WTC11 (cell line): Measurements from ENCODE around the gene SLA2. TPM values are rescaled to one million over a fixed set of nuclear protein-coding genes. Genes with fewer than 3 reads are reported as not detected.

ENCODE experiments used
- ATAC-seq: fragments of 200-7000 bp; cut with Tn5 transposase; 2 replicates; pipeline ENCODE4 v1.10.0; 2021; ENCODE audit warnings: mild to moderate bottlenecking, moderate library complexity
- CTCF ChIA-PET: fragments of 300-600 bp; sonication (Branson Sonifier 250); formaldehyde crosslinking; loops from one replicate; lab custom pipeline; 2021; ENCODE audit warnings: antibody characterized with exemption; lab: Charles Lee
- POLR2A ChIA-PET: fragments of 350-600 bp; sonication (Branson Sonifier 250); formaldehyde crosslinking; loops from one replicate; lab custom pipeline; 2021; ENCODE audit warnings: antibody characterized with exemption; lab: Charles Lee
- DNase-seq: peaks from one replicate; pipeline ENCODE4 v3.0.0; 2021; ENCODE audit warnings: low spot score
- H3K27ac Mint-ChIP-seq: 2 replicates; pipeline ENCODE4 v1.8.0; 2021; ENCODE audit warnings: mixed read lengths
- H3K27me3 Mint-ChIP-seq: 2 replicates; pipeline ENCODE4 v1.8.0; 2021; ENCODE audit warnings: low read depth, mild to moderate bottlenecking, moderate library complexity, mixed read lengths
- H3K36me3 Mint-ChIP-seq: 2 replicates; pipeline ENCODE4 v1.8.0; 2021; ENCODE audit warnings: mixed read lengths
- H3K4me1 Mint-ChIP-seq: 2 replicates; pipeline ENCODE4 v1.8.0; 2022; ENCODE audit warnings: mixed read lengths
- H3K4me3 Mint-ChIP-seq: 2 replicates; pipeline ENCODE4 v1.8.0; 2021; ENCODE audit warnings: mild to moderate bottlenecking, moderate library complexity, mixed read lengths
- H3K9me3 Mint-ChIP-seq: 2 replicates; pipeline ENCODE4 v1.8.0; 2021; ENCODE audit warnings: mixed read lengths
- CREM ChIP-seq: sonication (generic); formaldehyde crosslinking; IDR thresholded peaks from 2 replicates; pipeline ENCODE4 v1.8.1; 2022; ENCODE audit warnings: mild to moderate bottlenecking, missing genetic modification reagents, moderate library complexity
- ELF4 ChIP-seq: sonication (generic); formaldehyde crosslinking; IDR thresholded peaks from 2 replicates; pipeline ENCODE4 v1.8.1; 2022; ENCODE audit warnings: low read depth, mild to moderate bottlenecking, moderate library complexity, missing genetic modification reagents
- ETV6 ChIP-seq: sonication (generic); formaldehyde crosslinking; IDR thresholded peaks from 2 replicates; pipeline ENCODE4 v1.8.1; 2022; ENCODE audit warnings: mild to moderate bottlenecking, missing genetic modification reagents
- FOXK1 ChIP-seq: sonication (generic); formaldehyde crosslinking; IDR thresholded peaks from 2 replicates; pipeline ENCODE4 v1.8.0; 2022; ENCODE audit warnings: mild to moderate bottlenecking, moderate library complexity, missing genetic modification reagents
- FOXP1 ChIP-seq: sonication (generic); formaldehyde crosslinking; IDR thresholded peaks from 2 replicates; pipeline ENCODE4 v1.8.0; 2022; ENCODE audit warnings: missing genetic modification reagents, mild to moderate bottlenecking, moderate library complexity, borderline replicate concordance
- GRHL2 ChIP-seq: fragments of 250-450 bp; sonication (Bioruptor Pico); IDR thresholded peaks from 2 replicates; pipeline ENCODE4 v1.8.0; 2022; ENCODE audit warnings: mild to moderate bottlenecking, moderate library complexity; ENCODE audit not compliant: insufficient replicate concordance, severe bottlenecking
- GTF2I ChIP-seq: fragments of 250-450 bp; sonication (Bioruptor Pico); conservative IDR thresholded peaks from 2 replicates; pipeline ENCODE4 v1.4.0; 2021; ENCODE audit warnings: mild to moderate bottlenecking
- HMGA2 ChIP-seq: fragments of 250-450 bp; sonication (Bioruptor Pico); IDR thresholded peaks from 2 replicates; pipeline ENCODE4 v1.4.0; 2021; ENCODE audit warnings: mild to moderate bottlenecking, moderate library complexity
- KAT7 ChIP-seq: sonication (generic); formaldehyde crosslinking; IDR thresholded peaks from 2 replicates; pipeline ENCODE4 v1.8.1; 2023; ENCODE audit warnings: missing genetic modification reagents, mild to moderate bottlenecking, borderline replicate concordance
- NFATC4 ChIP-seq: fragments of 250-450 bp; sonication (Bioruptor Pico); IDR thresholded peaks from 2 replicates; pipeline ENCODE4 v1.9.0; 2021; ENCODE audit warnings: mild to moderate bottlenecking
- NFE2L1 ChIP-seq: sonication (generic); formaldehyde crosslinking; IDR thresholded peaks from 2 replicates; pipeline ENCODE4 v1.8.1; 2023; ENCODE audit warnings: missing genetic modification reagents
- NFYB ChIP-seq: sonication (generic); formaldehyde crosslinking; conservative IDR thresholded peaks from 2 replicates; pipeline ENCODE4 v1.8.0; 2022; ENCODE audit warnings: low read depth, missing genetic modification reagents
- RORB ChIP-seq: fragments of 250-450 bp; sonication (Bioruptor Pico); IDR thresholded peaks from 2 replicates; pipeline ENCODE4 v1.9.0; 2021; ENCODE audit warnings: mild to moderate bottlenecking
- SOX15 ChIP-seq: fragments of 250-450 bp; sonication (Bioruptor Pico); IDR thresholded peaks from 2 replicates; pipeline ENCODE4 v1.9.0; 2021; ENCODE audit warnings: mild to moderate bottlenecking
- SP1 ChIP-seq: sonication (generic); formaldehyde crosslinking; conservative IDR thresholded peaks from 2 replicates; pipeline ENCODE4 v1.8.1; 2022; ENCODE audit warnings: missing genetic modification reagents
- TEAD1 ChIP-seq: sonication (generic); formaldehyde crosslinking; IDR thresholded peaks from 2 replicates; pipeline ENCODE4 v1.8.0; 2022; ENCODE audit warnings: mild to moderate bottlenecking, missing genetic modification reagents
- ZBTB21 ChIP-seq: sonication (generic); formaldehyde crosslinking; IDR thresholded peaks from 2 replicates; pipeline ENCODE4 v1.8.1; 2023; ENCODE audit warnings: mild to moderate bottlenecking, missing genetic modification reagents, borderline replicate concordance
- ZNF219 ChIP-seq: sonication (generic); formaldehyde crosslinking; IDR thresholded peaks from 2 replicates; pipeline ENCODE4 v1.8.0; 2023; ENCODE audit warnings: missing genetic modification reagents, mild to moderate bottlenecking, borderline replicate concordance
- ZNF416 ChIP-seq: fragments of 250-450 bp; sonication (Bioruptor Pico); IDR thresholded peaks from 2 replicates; pipeline ENCODE4 v1.9.0; 2021; ENCODE audit warnings: mild to moderate bottlenecking, inconsistent platforms
- ZNF423 ChIP-seq: fragments of 250-450 bp; sonication (Bioruptor Pico); IDR thresholded peaks from 2 replicates; pipeline ENCODE4 v2.1.2; 2022; ENCODE audit warnings: mild to moderate bottlenecking, moderate library complexity
- total RNA-seq: library from RNA; stranded (reverse); gene quantifications from 3 replicates; pipeline ENCODE4 v1.2.3, GENCODE V29; 2021
- TF ChIP-seq, protein P1 (sequence below): sonication (generic); formaldehyde crosslinking; IDR thresholded peaks from 2 replicates; pipeline ENCODE4 v1.8.1; 2022; ENCODE audit warnings: missing genetic modification reagents, borderline replicate concordance
- TF ChIP-seq, protein P2 (sequence below): fragments of 250-450 bp; sonication (Bioruptor Pico); IDR thresholded peaks from 2 replicates; pipeline ENCODE4 v1.9.0; 2021; ENCODE audit warnings: mild to moderate bottlenecking
- TF ChIP-seq, protein P3 (sequence below): sonication (generic); formaldehyde crosslinking; IDR thresholded peaks from 2 replicates; pipeline ENCODE4 v1.8.0; 2023; ENCODE audit warnings: missing genetic modification reagents
- TF ChIP-seq, protein P4 (sequence below): sonication (generic); formaldehyde crosslinking; IDR thresholded peaks from 2 replicates; pipeline ENCODE4 v1.8.0; 2022; ENCODE audit warnings: mild to moderate bottlenecking, missing genetic modification reagents
- TF ChIP-seq, protein P5 (sequence below): sonication (generic); formaldehyde crosslinking; IDR thresholded peaks from 2 replicates; pipeline ENCODE4 v1.8.1; 2023; ENCODE audit warnings: mild to moderate bottlenecking, missing genetic modification reagents
- TF ChIP-seq, protein P6 (sequence below): sonication (generic); formaldehyde crosslinking; IDR thresholded peaks from 2 replicates; pipeline ENCODE4 v1.8.0; 2022; ENCODE audit warnings: mild to moderate bottlenecking, missing genetic modification reagents

SLA2 gene
- total RNA-seq, 1 experiment from 2014 or later = 0.17 TPM

DNA sequence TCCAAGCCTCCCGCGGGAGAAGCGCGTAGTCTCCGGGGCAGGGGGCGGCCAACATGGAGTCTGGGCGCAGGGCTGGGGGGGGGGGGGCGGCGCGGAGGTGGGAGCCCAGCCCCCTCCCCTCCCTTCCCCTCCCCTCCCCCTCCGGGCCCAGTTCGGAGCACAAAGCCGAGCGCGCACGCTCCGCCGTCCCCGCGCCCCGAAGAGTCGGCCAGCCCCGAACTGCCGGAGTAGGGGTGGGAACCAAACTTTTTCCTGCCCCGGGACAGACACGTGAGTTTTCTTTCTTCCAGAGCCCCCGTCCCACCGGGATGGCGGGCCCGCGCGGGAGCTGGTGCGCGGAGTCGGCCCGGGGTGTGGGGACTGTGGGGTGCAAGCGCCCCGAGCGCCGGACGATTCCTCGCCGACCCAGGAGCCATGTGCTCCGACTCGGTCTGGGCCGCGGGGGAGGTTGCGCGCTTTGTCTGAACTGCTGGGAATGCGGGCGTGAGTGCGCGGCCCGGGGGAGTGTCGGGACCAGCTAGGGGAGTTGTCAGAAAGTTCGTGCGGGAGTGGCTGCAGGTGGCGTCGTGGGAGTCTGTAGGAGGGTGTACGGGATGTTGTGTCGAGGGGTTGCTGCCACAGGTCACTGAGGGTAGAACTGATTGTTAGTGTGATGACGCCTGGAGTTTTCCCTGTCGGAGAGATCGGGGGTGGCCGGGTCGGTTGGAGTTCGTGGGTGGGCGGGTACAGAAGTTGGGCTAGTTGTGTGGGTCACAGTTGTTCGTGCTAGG is 71.4 kb downstream of the SLA2 start (continued):
- TF ChIP-seq, protein P1, sequence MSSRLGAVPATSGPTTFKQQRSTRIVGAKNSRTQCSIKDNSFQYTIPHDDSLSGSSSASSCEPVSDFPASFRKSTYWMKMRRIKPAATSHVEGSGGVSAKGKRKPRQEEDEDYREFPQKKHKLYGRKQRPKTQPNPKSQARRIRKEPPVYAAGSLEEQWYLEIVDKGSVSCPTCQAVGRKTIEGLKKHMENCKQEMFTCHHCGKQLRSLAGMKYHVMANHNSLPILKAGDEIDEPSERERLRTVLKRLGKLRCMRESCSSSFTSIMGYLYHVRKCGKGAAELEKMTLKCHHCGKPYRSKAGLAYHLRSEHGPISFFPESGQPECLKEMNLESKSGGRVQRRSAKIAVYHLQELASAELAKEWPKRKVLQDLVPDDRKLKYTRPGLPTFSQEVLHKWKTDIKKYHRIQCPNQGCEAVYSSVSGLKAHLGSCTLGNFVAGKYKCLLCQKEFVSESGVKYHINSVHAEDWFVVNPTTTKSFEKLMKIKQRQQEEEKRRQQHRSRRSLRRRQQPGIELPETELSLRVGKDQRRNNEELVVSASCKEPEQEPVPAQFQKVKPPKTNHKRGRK (CRISPR knock-in tag) = no peak
- no peak for TF ChIP-seq NFATC4
- no peak for TF ChIP-seq RORB (CRISPR knock-in tag)
- TF ChIP-seq ZNF219 (CRISPR knock-in tag) = no peak
- no peak for TF ChIP-seq SOX15 (CRISPR knock-in tag)
- TF ChIP-seq, protein P2, sequence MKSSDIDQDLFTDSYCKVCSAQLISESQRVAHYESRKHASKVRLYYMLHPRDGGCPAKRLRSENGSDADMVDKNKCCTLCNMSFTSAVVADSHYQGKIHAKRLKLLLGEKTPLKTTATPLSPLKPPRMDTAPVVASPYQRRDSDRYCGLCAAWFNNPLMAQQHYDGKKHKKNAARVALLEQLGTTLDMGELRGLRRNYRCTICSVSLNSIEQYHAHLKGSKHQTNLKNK (CRISPR knock-in tag) = no peak
- TF ChIP-seq, protein P3, sequence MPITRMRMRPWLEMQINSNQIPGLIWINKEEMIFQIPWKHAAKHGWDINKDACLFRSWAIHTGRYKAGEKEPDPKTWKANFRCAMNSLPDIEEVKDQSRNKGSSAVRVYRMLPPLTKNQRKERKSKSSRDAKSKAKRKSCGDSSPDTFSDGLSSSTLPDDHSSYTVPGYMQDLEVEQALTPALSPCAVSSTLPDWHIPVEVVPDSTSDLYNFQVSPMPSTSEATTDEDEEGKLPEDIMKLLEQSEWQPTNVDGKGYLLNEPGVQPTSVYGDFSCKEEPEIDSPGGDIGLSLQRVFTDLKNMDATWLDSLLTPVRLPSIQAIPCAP (CRISPR knock-in tag) = peak; percentile 16; the same call in 1 of the 2 replicates
- 0 out of 2 replicates have a peak, but pooled peaks have one; percentile 20 for TF ChIP-seq NFYB (CRISPR knock-in tag)
- TF ChIP-seq GTF2I (CRISPR knock-in tag) = no peak
- TF ChIP-seq TEAD1 (CRISPR knock-in tag) = no peak

DNA sequence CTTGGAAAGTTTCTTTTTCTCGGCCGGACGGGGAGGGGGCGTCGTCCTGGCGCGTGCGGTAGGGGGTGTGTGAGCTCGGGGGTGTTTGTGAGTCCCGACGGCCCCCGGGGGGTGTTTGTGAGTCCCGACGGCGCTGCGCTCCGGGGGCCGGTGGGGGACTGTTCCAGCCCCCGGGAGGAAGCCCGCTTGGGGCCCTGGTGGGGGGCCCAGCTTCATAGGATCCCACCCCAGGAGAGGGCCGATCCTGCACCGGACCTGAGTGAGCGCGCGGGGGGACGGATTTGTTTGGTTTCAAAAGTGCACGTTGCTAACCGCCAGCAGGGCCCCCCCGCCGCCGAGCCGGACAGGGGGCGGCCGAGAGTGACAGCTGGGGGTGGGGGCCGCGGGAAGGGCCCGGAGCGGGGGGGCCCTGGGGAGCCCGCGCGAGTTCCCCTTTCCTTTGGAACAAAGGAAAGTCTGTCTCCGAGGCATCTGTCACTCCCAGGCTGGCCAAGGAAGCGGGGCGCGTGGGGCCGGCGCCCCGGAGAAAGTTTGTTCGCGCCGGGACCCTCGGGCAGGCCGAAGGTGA is 72.1 kb downstream of the SLA2 start:
- Mint-ChIP-seq H3K27ac (no peak overlapping the region), H3K36me3 (peaks cover 12% of the 10 kb centered on the region), H3K4me1 (peaks cover 59% of the 10 kb centered on the region), H3K27me3 (no peaks in the 10 kb centered on the region), H3K9me3 (no peaks in the 10 kb centered on the region), H3K4me3 (peak overlapping the region; percentile 86)
- peak; percentile 0; the same call in 1 of the 2 replicates for ATAC-seq
- TF ChIP-seq ELF4 (CRISPR knock-in tag) (no peak), ZNF423 (CRISPR knock-in tag) (peak; percentile 66)
- POLR2A ChIA-PET = interaction anchor here (0.9 to 5.8 kb wide), 3 partner anchors 11 to 104 kb away, joined by 3 to 54 read pairs (median 4); partner anchors contain the start of gene RAB5IF
- CTCF ChIA-PET = interaction anchor here (1.1 to 3.5 kb wide), 6 partner anchors 11 to 67 kb away, joined by 3 to 32 read pairs (median 9); partner anchors contain the start of genes MYL9 and RAB5IF
- no peak for DNase-seq

DNA sequence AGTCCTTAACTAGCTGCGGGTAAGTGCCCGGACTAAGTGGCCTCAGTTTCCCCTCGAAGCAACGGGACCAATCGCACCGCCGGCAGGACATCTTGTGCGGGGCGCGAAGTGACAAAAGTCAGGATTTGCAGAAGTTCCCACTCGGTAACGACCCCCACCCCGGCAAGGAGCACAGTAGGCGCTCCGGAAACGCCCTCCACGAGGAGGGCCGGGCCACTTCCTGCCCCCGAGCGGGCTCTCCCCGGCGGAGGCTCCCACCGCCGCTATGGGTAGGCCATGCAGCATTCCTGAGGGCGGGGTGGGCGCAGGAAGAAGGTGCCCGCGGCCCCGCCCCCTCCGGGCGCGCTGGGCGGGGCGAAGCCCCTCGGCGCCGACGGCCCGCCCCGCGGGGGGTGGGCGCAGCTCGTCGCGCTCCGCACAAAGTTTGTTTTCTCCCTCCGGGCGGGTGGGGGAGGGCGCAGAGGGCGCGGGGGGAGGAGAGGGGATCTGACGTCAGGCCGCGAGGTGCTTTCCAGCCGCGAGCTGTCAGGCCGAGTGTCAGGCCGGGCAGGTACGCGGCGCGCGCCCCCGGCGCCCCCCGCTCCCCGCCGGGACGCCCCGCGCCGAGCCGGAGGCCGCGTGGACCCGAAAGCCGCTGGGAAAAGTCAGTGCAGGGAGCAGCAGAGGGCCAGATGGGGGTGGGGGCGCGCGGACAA is 72.7 kb downstream of the SLA2 start, which contains the start of gene TGIF2:
TSS of gene TGIF2 (plus strand) at position 495 of the 695 bp plus-strand sequence. CDS start 5,178 bp downstream, outside the sequence.
- peaks cover 59% of the 10 kb centered on the region for H3K4me1 Mint-ChIP-seq
- peak within 1 kb of the TSS; percentile 99 for H3K27ac Mint-ChIP-seq
- ChIA-PET POLR2A (interaction anchor here (0.5 to 5.8 kb wide), 6 partner anchors 11 to 104 kb away, joined by 3 to 54 read pairs (median 5); partner anchors contain the start of gene RAB5IF), CTCF (interaction anchor here (0.6 to 3.5 kb wide), 16 partner anchors 12 to 1696 kb away, joined by 3 to 32 read pairs (median 4); partner anchors contain the start of genes MYL9, NFS1, RAB5IF and ROMO1)
- H3K36me3 Mint-ChIP-seq = peaks cover 6% of the 10 kb centered on the region; the same call in 1 of the 2 replicates
- no peaks in the 10 kb centered on the region for H3K27me3 Mint-ChIP-seq
- peak within 1 kb of the TSS; percentile 86 for H3K4me3 Mint-ChIP-seq
- DNase-seq = peak; percentile 94
- no peaks in the 10 kb centered on the region for H3K9me3 Mint-ChIP-seq
- peak; percentile 67 for ATAC-seq
- TF ChIP-seq CREM (CRISPR knock-in tag) = peak; percentile 4
- 0 out of 2 replicates have a peak, but pooled peaks have one; percentile 61 for TF ChIP-seq ZNF219 (CRISPR knock-in tag)
- TF ChIP-seq FOXP1 (CRISPR knock-in tag) = no peak
- TF ChIP-seq, protein P4, sequence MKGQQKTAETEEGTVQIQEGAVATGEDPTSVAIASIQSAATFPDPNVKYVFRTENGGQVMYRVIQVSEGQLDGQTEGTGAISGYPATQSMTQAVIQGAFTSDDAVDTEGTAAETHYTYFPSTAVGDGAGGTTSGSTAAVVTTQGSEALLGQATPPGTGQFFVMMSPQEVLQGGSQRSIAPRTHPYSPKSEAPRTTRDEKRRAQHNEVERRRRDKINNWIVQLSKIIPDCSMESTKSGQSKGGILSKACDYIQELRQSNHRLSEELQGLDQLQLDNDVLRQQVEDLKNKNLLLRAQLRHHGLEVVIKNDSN (CRISPR knock-in tag) = peak; percentile 39; the same call in 1 of the 2 replicates
- TF ChIP-seq NFE2L1 (CRISPR knock-in tag) = no peak
- TF ChIP-seq FOXK1 (CRISPR knock-in tag) = peak; percentile 21; the same call in 1 of the 2 replicates
- TF ChIP-seq, protein P5, sequence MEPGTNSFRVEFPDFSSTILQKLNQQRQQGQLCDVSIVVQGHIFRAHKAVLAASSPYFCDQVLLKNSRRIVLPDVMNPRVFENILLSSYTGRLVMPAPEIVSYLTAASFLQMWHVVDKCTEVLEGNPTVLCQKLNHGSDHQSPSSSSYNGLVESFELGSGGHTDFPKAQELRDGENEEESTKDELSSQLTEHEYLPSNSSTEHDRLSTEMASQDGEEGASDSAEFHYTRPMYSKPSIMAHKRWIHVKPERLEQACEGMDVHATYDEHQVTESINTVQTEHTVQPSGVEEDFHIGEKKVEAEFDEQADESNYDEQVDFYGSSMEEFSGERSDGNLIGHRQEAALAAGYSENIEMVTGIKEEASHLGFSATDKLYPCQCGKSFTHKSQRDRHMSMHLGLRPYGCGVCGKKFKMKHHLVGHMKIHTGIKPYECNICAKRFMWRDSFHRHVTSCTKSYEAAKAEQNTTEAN (CRISPR knock-in tag) = peak; percentile 25; the same call in 1 of the 2 replicates
- TF ChIP-seq GRHL2 (CRISPR knock-in tag) = no peak
- TF ChIP-seq HMGA2 (CRISPR knock-in tag) = peak; percentile 21; the same call in 1 of the 2 replicates
- TF ChIP-seq ZBTB21 (CRISPR knock-in tag) = no peak
- TF ChIP-seq KAT7 (CRISPR knock-in tag) = peak; percentile 49; the same call in 1 of the 2 replicates
- TF ChIP-seq ETV6 (CRISPR knock-in tag) = peak; percentile 76; the same call in 1 of the 2 replicates
- TF ChIP-seq ZNF416 (CRISPR knock-in tag) = no peak
- TF ChIP-seq ZNF423 (CRISPR knock-in tag) = peak; percentile 53; the same call in 1 of the 2 replicates
- peak; percentile 83 for TF ChIP-seq SP1 (CRISPR knock-in tag)
- TF ChIP-seq, protein P6, sequence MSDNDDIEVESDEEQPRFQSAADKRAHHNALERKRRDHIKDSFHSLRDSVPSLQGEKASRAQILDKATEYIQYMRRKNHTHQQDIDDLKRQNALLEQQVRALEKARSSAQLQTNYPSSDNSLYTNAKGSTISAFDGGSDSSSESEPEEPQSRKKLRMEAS (CRISPR knock-in tag) = peak; percentile 67
